DND-41 (cell line): ENCODE measurements around the gene TMEM38B.

Experiments used
- ATAC-seq: fragments of 200-7000 bp; cut with Tn5 transposase; 3 replicates; pipeline ENCODE4 v1.9.1; 2021; ENCODE audit warnings: low read depth; ENCODE audit not compliant: insufficient read depth
- DNase-seq: peaks from one replicate; pipeline ENCODE4 v3.0.0-alpha.2; 2020
- H2AFZ ChIP-seq: 2 replicates; pipeline ENCODE4 v1.6.0; 2012; ENCODE audit warnings: low read depth, low read length
- H3K27ac ChIP-seq: 2 replicates; pipeline ENCODE4 v1.5.1; 2012; ENCODE audit warnings: low read length, inconsistent platforms
- H3K27me3 ChIP-seq: fragments of 200-600 bp; sonication (generic); 2 replicates; pipeline ENCODE4 v1.6.0; 2012; ENCODE audit warnings: low read length, mild to moderate bottlenecking, inconsistent platforms; ENCODE audit not compliant: insufficient read depth, poor library complexity
- H3K36me3 ChIP-seq: 2 replicates; pipeline ENCODE4 v1.5.1; 2012; ENCODE audit warnings: low read length, inconsistent platforms; ENCODE audit not compliant: insufficient read depth
- H3K4me1 ChIP-seq: 2 replicates; pipeline ENCODE4 v1.5.1; 2012; ENCODE audit warnings: mild to moderate bottlenecking, low read length; ENCODE audit not compliant: insufficient read depth
- H3K4me2 ChIP-seq: 2 replicates; pipeline ENCODE4 v1.6.0; 2012; ENCODE audit warnings: mild to moderate bottlenecking, moderate library complexity, low read length, inconsistent platforms; ENCODE audit not compliant: insufficient read depth
- H3K4me3 ChIP-seq, 2 experiments: fragments of 200-600 bp in 1 of 2; shearing (Covaris generic) in 1 of 2; 2 replicates each; pipeline ENCODE4 v1.5.1; 2012 to 2016; ENCODE audit warnings: inconsistent platforms in 2 of 2, low read length in 2 of 2, mild to moderate bottlenecking in 2 of 2, low read depth in 1 of 2, moderate library complexity in 1 of 2
- H3K79me2 ChIP-seq: 2 replicates; pipeline ENCODE4 v1.6.0; 2012; ENCODE audit warnings: low read length, inconsistent platforms; ENCODE audit not compliant: insufficient read depth
- H3K9ac ChIP-seq: 2 replicates; pipeline ENCODE4 v1.6.0; 2012; ENCODE audit warnings: low read depth, mild to moderate bottlenecking, inconsistent platforms, low read length, moderate library complexity
- H3K9me3 ChIP-seq: 2 replicates; pipeline ENCODE4 v1.5.1; 2012; ENCODE audit warnings: low read length, moderate library complexity, mild to moderate bottlenecking, inconsistent platforms; ENCODE audit not compliant: insufficient read depth, severe bottlenecking
- H4K20me1 ChIP-seq: 2 replicates; pipeline ENCODE4 v1.6.0; 2012; ENCODE audit warnings: low read length; ENCODE audit not compliant: insufficient read depth
- EZH2 ChIP-seq: IDR thresholded peaks from 3 replicates; pipeline ENCODE4 v1.6.1; 2012; ENCODE audit warnings: borderline replicate concordance, low read depth, mild to moderate bottlenecking, moderate library complexity, low read length, inconsistent platforms; ENCODE audit not compliant: severe bottlenecking
- TF ChIP-seq, protein P1 (sequence below): IDR thresholded peaks from 2 replicates; pipeline ENCODE4 v1.5.1; 2012; ENCODE audit warnings: borderline replicate concordance, low read length, moderate library complexity, mild to moderate bottlenecking; ENCODE audit not compliant: poor library complexity, severe bottlenecking; ENCODE audit errors: extremely low read depth

Gene TMEM38B

DNA sequence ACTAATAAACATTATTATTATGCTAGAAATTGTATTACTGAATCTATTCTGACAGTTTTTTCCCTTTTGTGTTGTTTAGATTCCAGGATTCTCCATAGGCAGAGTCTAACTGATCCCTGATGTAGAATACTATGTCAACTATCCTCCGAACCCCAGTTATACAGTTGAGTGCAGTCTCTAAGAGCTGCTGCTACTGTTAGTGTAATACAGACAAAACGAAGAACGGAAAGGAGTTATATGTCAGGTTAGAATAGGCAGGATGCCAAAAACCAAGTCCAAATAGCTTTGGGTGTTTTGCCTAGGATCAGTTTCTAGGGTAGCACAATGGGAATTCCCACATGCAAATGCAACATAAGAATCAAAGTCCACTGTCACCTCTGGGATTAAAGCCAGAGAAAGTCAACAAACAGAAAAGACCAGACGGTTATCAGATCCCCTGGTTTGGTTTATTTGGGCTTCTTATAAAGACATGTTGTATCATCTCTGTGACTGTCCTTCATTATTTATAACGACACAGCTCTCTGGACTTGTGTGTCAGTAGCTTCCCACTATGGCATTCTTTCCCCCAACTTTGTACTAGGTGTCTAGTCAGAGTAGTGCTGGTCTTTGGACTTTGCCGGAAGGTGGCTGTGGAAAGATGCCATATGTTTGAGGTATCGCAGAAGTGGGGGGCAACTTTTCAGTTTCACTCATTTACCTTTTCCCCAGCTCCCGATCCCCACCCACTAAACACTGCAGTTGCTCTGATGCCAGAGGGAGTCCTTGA is 14.9 kb upstream of the TMEM38B start:
- H3K4me2 ChIP-seq = no peak overlapping the region
- no peak overlapping the region for H3K9ac ChIP-seq
- H3K27ac ChIP-seq = no peak overlapping the region
- no peak overlapping the region for H3K4me3 ChIP-seq
- H3K36me3 ChIP-seq = no peaks in the 10 kb centered on the region
- H3K4me1 ChIP-seq = no peaks in the 10 kb centered on the region
- no peak overlapping the region for H2AFZ ChIP-seq
- no peaks in the 10 kb centered on the region for H3K79me2 ChIP-seq
- ATAC-seq (no peak), DNase-seq (no peak)
- H4K20me1 ChIP-seq = no peaks in the 10 kb centered on the region
- H3K27me3 ChIP-seq = peaks cover 4% of the 10 kb centered on the region
- no peaks in the 10 kb centered on the region for H3K9me3 ChIP-seq
- TF ChIP-seq, protein P1, sequence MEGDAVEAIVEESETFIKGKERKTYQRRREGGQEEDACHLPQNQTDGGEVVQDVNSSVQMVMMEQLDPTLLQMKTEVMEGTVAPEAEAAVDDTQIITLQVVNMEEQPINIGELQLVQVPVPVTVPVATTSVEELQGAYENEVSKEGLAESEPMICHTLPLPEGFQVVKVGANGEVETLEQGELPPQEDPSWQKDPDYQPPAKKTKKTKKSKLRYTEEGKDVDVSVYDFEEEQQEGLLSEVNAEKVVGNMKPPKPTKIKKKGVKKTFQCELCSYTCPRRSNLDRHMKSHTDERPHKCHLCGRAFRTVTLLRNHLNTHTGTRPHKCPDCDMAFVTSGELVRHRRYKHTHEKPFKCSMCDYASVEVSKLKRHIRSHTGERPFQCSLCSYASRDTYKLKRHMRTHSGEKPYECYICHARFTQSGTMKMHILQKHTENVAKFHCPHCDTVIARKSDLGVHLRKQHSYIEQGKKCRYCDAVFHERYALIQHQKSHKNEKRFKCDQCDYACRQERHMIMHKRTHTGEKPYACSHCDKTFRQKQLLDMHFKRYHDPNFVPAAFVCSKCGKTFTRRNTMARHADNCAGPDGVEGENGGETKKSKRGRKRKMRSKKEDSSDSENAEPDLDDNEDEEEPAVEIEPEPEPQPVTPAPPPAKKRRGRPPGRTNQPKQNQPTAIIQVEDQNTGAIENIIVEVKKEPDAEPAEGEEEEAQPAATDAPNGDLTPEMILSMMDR = no peak
- TF ChIP-seq EZH2 = no peak

DNA sequence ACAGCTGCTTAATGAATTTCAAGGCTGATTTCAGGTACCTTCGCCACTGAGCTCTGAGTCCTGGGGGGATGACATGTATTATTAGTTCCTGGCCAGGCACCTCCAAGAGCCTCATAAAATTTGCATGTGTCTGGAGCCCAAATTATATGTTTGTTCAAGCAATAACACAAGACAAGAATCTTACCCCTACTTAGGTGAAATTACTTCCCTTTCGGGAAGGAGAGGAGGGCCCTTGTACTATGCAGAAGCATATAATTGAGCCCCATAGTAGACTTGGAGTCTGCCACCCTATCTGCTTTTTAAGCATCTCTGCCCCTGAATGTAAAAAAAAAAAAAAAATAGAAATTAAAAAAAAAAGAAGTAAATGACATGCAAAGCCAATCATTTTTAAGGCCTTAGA is 13.0 kb upstream of the TMEM38B start:
- Histone ChIP-seq H3K9ac (no peak overlapping the region), H3K9me3 (no peaks in the 10 kb centered on the region), H3K27ac (no peak overlapping the region), H3K27me3 (peaks cover 4% of the 10 kb centered on the region), H3K4me1 (no peaks in the 10 kb centered on the region), H3K36me3 (no peaks in the 10 kb centered on the region), H3K79me2 (no peaks in the 10 kb centered on the region), H2AFZ (no peak overlapping the region), H4K20me1 (no peaks in the 10 kb centered on the region), H3K4me3 (no peak overlapping the region), H3K4me2 (no peak overlapping the region)
- DNase-seq = no peak
- TF ChIP-seq EZH2 = no peak
- TF ChIP-seq, protein P1 = no peak
- ATAC-seq = no peak

DNA sequence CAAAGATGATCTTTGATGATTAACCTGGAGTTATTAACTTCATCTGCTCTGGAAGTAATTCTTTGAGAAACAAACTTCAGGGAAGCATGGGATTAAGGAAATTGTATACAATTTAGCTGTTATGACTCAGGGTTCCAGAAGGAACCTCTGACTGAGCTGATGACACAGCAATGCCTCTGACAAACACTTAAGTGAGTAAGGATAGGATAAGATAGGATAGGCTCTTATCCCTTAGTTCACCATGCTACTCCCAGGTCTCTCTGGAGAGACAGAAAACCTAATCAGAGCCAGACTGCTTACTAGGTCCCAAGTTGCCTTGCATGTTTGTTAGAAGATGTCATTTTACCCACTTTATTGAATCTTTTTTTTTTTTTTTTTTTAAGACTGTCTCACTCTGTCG is 12.6 kb upstream of the TMEM38B start:
- Histone ChIP-seq H3K4me3 (no peak overlapping the region), H4K20me1 (no peaks in the 10 kb centered on the region), H3K79me2 (no peaks in the 10 kb centered on the region), H3K4me1 (no peaks in the 10 kb centered on the region), H3K27me3 (peaks cover 4% of the 10 kb centered on the region), H3K27ac (no peak overlapping the region), H3K36me3 (no peaks in the 10 kb centered on the region), H3K9me3 (no peaks in the 10 kb centered on the region), H3K9ac (no peak overlapping the region), H3K4me2 (no peak overlapping the region), H2AFZ (no peak overlapping the region)
- DNase-seq (no peak), ATAC-seq (no peak)
- no peak for TF ChIP-seq EZH2
- TF ChIP-seq, protein P1 = no peak
